HepG2 (cell line): ENCODE measurements around the gene LRRC28.

Experiments
- CTCF ChIP-seq: sonication (generic); formaldehyde crosslinking; IDR thresholded peaks from 2 replicates; pipeline ENCODE4 v1.5.0; 2020; ENCODE audit warnings: mild to moderate bottlenecking, missing genetic modification reagents, moderate library complexity
- EP300 ChIP-seq, 3 experiments: sonication (generic) in 1 of 3; formaldehyde crosslinking in 1 of 3; IDR thresholded peaks; 2 replicates each; pipeline versions ENCODE4 v1.5.1 to v1.6.1; 2011 to 2020; ENCODE audit warnings: low read depth in 2 of 3, low read length in 2 of 3, borderline replicate concordance in 1 of 3, improper control_type of control experiment in 1 of 3, mild to moderate bottlenecking in 1 of 3, missing genetic modification reagents in 1 of 3, moderate library complexity in 1 of 3
- EZH2 ChIP-seq: conservative IDR thresholded peaks from 2 replicates; pipeline ENCODE4 v1.6.1; 2012; ENCODE audit warnings: mild to moderate bottlenecking, low read depth, low read length, moderate library complexity
- IRF2 ChIP-seq: IDR thresholded peaks from 2 replicates; pipeline ENCODE4 v1.6.1; 2018; ENCODE audit warnings: missing genetic modification reagents, missing compliant biosample characterization
- PHF21A ChIP-seq: sonication (generic); formaldehyde crosslinking; IDR thresholded peaks from 2 replicates; pipeline ENCODE4 v1.5.0; 2020; ENCODE audit warnings: mild to moderate bottlenecking, missing genetic modification reagents
- PREB ChIP-seq: sonication (generic); formaldehyde crosslinking; IDR thresholded peaks from 2 replicates; pipeline ENCODE4 v1.4.0; 2020; ENCODE audit warnings: missing genetic modification reagents
- PRMT3 ChIP-seq: sonication (generic); formaldehyde crosslinking; IDR thresholded peaks from 2 replicates; pipeline ENCODE4 v1.8.1; 2022; ENCODE audit warnings: low read depth, mild to moderate bottlenecking, moderate library complexity, missing genetic modification reagents, borderline replicate concordance
- RFX5 ChIP-seq: IDR thresholded peaks from 2 replicates; pipeline ENCODE4 v1.6.1; 2011; ENCODE audit warnings: low read depth, low read length, improper control_type of control experiment
- SNAPC2 ChIP-seq: sonication (generic); formaldehyde crosslinking; IDR thresholded peaks from 2 replicates; pipeline ENCODE4 v1.8.1; 2022; ENCODE audit warnings: mild to moderate bottlenecking, missing genetic modification reagents
- TAF15 ChIP-seq: fragments of 200-400 bp; formaldehyde crosslinking; IDR thresholded peaks from one replicate; pipeline ENCODE4 v1.6.1; 2018; ENCODE audit warnings: mild to moderate bottlenecking, low read depth, low read length; ENCODE audit not compliant: poor library complexity, severe bottlenecking
- ZBTB33 ChIP-seq: sonication (generic); formaldehyde crosslinking; IDR thresholded peaks from 2 replicates; pipeline ENCODE4 v1.4.0; 2020; ENCODE audit warnings: missing genetic modification reagents
- ZBTB44 ChIP-seq: sonication (generic); formaldehyde crosslinking; IDR thresholded peaks from 2 replicates; pipeline ENCODE4 v1.4.0; 2020; ENCODE audit warnings: missing genetic modification reagents
- ZNF792 ChIP-seq: IDR thresholded peaks from 2 replicates; pipeline ENCODE4 v1.6.1; 2016

GRCh38 chr15:99426431-99427105, 175.3 kb downstream of the LRRC28 start:
- no peak for TF ChIP-seq CTCF
- TF ChIP-seq EP300 (IDR thresholded peaks at IDR 0.05; ENCODE audit: low read depth in 2 of 2, low read length in 2 of 2): no peak
- TF ChIP-seq EP300 (CRISPR knock-in tag; IDR thresholded peaks at IDR 0.05; ENCODE audit: borderline replicate concordance): no peak
- no peak for TF ChIP-seq TAF15
- no peak for TF ChIP-seq EZH2
- TF ChIP-seq ZBTB44 (CRISPR knock-in tag): no peak
- no peak for TF ChIP-seq PRMT3 (CRISPR knock-in tag)
- no peak for TF ChIP-seq ZBTB33 (CRISPR knock-in tag)
- TF ChIP-seq PHF21A (CRISPR knock-in tag): no peak
- no peak for TF ChIP-seq ZNF792
- TF ChIP-seq SNAPC2 (CRISPR knock-in tag): no peak
- no peak for TF ChIP-seq RFX5
- TF ChIP-seq IRF2 (CRISPR knock-in tag): no peak
- TF ChIP-seq PREB: no peak
